GM23248 (cell line): Measurements from ENCODE around the gene FABP7.

Source experiments
- EZH2 ChIP-seq: fragments of 200-600 bp; sonication (generic); IDR thresholded peaks from 2 replicates; pipeline ENCODE4 v1.6.1; 2018; ENCODE audit warnings: antibody characterized with exemption, mild to moderate bottlenecking; ENCODE audit not compliant: insufficient read depth, poor library complexity, severe bottlenecking
- EZH2phosphoT487 ChIP-seq: fragments of 200-600 bp; sonication (generic); IDR thresholded peaks from 2 replicates; pipeline ENCODE4 v1.6.1; 2018; ENCODE audit warnings: antibody characterized with exemption, moderate library complexity, mild to moderate bottlenecking, low read depth; ENCODE audit not compliant: insufficient read depth

DNA sequence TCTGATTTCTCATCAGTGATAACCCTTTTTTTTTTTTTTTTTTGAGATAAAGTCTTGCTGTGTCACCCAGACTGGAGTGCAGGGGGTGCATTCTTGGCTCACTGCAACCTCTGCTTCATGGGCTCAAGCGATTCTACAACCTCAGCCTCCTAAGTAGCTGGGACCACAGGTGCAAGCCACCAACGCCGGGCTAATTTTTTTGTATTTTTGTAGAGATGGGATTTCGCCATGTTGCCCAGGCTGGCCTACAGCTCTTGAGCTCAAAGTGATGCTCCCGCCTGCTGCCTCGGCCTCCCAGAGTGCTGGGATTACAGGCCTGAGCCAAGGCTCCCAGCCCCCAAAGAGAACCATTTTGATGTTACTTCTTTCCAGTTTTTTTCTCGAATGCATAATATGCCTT is 2.2 kb downstream of the FABP7 start:
- TF ChIP-seq EZH2phosphoT487 = no peak
- no peak for TF ChIP-seq EZH2
